HG02884 (cell line): Measurements from ENCODE around the gene E2F7.

Source experiments
- ATAC-seq: cut with Tn5 transposase; IDR thresholded peaks from one replicate; pipeline ENCODE4 v1.9.1; 2021; ENCODE audit warnings: mild to moderate bottlenecking, moderate library complexity; ENCODE audit not compliant: unreplicated experiment

E2F7 gene

GRCh38 chr12:77064896-77065360 is 441 bp downstream of the E2F7 start:
- peak; percentile 3 for ATAC-seq

GRCh38 chr12:77062846-77063461 is 2.4 kb downstream of the E2F7 start:
- peak; percentile 35 for ATAC-seq

- ATAC-seq = no peak
These were observed 3.0 kb downstream of the E2F7 start for GRCh38 chr12:77062396-77062795.

- ATAC-seq = peak; percentile 29
These were observed 4.5 kb downstream of the E2F7 start for GRCh38 chr12:77060883-77061240.

- ATAC-seq = peak; percentile 63
These were observed 5.1 kb downstream of the E2F7 start for GRCh38 chr12:77060136-77060882.

GRCh38 chr12:77058740-77059139 is 6.6 kb downstream of the E2F7 start:
- ATAC-seq = no peak

- no peak for ATAC-seq
These were observed 10.5 kb downstream of the E2F7 start for GRCh38 chr12:77054851-77055250.

- ATAC-seq = no peak
These were observed 12.1 kb downstream of the E2F7 start for GRCh38 chr12:77053259-77053658.

GRCh38 chr12:77049767-77050353 is 15.5 kb downstream of the E2F7 start:
- peak; percentile 96 for ATAC-seq

- no peak for ATAC-seq
These were observed 17.8 kb downstream of the E2F7 start for GRCh38 chr12:77047341-77048109.

GRCh38 chr12:77046468-77046867 is 18.9 kb downstream of the E2F7 start:
- ATAC-seq = no peak

- no peak for ATAC-seq
These were observed 20.2 kb downstream of the E2F7 start for GRCh38 chr12:77045183-77045582.

GRCh38 chr12:77044721-77045120 is 20.6 kb downstream of the E2F7 start:
- no peak for ATAC-seq

- ATAC-seq = peak; percentile 68
These were observed 22.5 kb downstream of the E2F7 start for GRCh38 chr12:77042833-77043232.

GRCh38 chr12:77040231-77040630 is 25.1 kb downstream of the E2F7 start:
- no peak for ATAC-seq

- no peak for ATAC-seq
These were observed 30.1 kb downstream of the E2F7 start for GRCh38 chr12:77035226-77035625.

- ATAC-seq = no peak
These were observed 31.5 kb downstream of the E2F7 start for GRCh38 chr12:77033658-77034536.

GRCh38 chr12:77032406-77032805 is 33.0 kb downstream of the E2F7 start:
- no peak for ATAC-seq

- no peak for ATAC-seq
These were observed 33.6 kb downstream of the E2F7 start for GRCh38 chr12:77031745-77032144.

- no peak for ATAC-seq
These were observed 39.5 kb downstream of the E2F7 start for GRCh38 chr12:77025782-77026314.
